GM19455 (cell line): ENCODE results near the gene ZKSCAN2.

Source experiments
- ATAC-seq: cut with Tn5 transposase; IDR thresholded peaks from one replicate; pipeline ENCODE4 v1.9.1; 2021; ENCODE audit not compliant: unreplicated experiment

Gene ZKSCAN2

DNA sequence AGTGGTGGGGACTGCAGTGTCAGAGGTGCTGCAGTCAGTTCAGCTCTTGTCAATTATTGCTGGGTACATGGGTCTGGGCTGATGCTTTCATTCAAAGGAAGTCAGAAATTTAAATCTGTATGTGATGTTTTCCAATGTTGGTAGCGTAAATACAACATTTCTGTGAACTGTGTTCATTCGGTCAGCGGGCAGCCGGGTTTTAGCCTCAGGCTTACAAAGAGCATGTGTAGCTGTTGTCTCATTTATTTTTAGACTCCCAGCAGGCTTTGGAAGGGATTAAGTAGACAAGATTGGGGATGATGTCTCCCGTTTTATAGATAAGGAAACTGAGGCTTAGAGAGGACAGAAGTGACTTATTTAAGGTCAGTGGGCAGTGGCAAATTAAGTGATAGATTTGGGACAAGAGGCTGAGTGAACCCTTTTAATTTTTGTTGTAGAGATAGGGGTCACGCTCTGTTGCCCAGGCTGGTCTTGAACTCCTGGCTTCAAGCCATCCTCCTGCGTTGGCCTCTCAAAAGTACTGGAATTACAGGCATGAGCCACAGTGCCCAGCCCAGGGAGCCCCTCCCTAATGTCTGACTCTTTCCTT lies 32.8 kb downstream of the ZKSCAN2 start:
- ATAC-seq = no peak

DNA sequence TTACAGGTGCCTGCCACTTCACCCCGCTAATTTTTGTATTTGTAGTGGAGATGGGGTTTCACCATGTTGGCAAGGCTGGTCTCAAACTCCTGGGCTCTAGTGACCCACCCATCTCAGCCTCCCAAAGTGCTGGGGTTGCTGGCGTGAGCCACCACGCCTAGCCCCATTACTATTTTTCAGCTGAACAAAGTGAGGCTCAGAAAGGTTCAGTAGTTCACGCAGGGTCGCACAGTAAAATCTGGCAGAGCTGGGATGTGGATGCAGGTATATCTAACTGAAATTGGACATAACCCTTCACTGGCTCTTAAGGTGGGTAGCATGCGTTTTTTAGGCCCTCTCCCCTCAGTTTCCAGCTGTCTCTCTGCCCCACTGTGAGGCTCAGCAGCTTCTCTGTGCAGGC lies 33.7 kb downstream of the ZKSCAN2 start:
- ATAC-seq = no peak

DNA sequence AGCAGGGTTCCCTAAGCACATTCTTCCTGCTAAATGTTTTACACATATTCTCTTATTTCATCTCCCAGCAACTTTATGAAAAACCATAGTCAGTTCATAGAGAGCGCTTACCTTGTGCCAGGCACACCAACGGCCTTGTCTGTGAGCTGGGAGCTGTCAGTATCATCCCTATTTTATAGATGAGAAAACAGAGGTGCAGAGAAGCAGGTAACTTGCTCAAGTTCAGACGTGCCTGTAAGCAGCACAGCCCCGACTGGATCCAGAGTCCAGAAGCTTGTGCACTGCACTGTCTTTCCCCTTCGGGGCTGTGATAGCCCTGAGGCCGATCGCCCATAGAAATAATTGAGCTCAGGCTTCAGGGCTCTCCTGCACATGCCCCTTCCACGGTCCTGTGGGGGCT lies 34.7 kb downstream of the ZKSCAN2 start:
- ATAC-seq = no peak

DNA sequence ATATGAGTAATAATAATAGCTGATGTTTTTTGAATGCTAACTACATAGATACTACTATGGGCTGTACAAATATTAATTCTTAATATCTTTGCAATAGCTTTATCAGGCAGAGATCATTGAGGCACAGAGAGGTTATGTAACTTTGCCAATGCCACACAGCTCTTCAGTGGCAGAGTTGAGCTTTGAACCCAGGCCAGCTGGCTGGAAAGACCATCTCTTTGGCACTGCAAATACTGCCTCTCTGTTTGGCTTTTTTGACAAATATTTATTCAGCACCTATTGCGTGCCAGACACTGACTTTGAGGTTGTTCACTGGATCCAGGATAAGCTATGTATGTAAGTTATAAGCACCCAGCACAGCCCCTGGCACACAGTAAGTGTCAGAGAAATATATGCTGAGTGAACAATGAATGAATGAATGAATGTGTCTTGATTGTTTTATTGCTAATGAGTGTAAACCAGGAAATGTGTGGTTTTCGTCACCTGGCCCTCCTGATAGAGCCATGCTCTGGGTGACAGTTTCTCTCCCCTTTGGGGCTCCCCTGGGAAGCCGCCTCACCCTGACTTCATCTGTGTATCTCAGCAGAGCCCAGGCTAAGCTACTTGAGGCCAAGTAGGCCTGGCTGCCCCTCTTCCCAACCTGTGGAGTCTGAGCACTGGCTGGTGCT lies 38.4 kb downstream of the ZKSCAN2 start:
- no peak for ATAC-seq

DNA sequence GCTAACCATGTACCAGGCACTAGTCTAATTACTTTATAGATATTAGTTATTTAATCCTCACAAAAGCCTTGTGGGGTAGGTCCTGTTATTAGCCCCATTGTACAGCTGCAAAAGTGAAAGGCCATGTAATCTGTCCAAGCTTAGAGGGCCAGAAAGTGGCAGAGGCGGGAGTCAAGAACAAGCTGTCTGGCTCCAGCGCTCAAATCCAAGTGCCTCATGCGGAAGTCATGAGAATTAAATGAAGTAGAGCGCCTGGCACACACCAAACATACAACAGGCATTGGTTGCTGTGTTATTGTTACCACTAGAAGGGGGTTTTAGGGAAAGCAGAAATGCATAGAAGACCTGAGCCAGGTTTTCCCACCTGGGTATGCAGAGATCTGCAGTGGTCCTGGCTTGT lies 39.7 kb downstream of the ZKSCAN2 start:
- no peak for ATAC-seq

DNA sequence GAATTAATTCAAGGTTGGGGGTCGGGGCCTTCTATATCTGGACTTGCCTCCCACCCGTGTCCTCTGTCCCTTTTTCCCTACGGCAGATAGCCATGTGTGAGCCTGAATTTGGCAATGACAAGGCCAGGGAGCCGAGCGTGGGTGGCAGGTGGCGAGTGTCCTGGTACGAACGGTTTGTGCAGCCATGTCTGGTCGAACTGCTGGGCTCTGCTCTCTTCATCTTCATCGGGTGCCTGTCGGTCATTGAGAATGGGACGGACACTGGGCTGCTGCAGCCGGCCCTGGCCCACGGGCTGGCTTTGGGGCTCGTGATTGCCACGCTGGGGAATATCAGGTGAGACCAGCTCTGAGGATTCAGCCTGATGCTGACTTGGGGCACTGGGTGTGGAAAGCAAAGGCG lies 40.5 kb downstream of the ZKSCAN2 start:
- no peak for ATAC-seq

DNA sequence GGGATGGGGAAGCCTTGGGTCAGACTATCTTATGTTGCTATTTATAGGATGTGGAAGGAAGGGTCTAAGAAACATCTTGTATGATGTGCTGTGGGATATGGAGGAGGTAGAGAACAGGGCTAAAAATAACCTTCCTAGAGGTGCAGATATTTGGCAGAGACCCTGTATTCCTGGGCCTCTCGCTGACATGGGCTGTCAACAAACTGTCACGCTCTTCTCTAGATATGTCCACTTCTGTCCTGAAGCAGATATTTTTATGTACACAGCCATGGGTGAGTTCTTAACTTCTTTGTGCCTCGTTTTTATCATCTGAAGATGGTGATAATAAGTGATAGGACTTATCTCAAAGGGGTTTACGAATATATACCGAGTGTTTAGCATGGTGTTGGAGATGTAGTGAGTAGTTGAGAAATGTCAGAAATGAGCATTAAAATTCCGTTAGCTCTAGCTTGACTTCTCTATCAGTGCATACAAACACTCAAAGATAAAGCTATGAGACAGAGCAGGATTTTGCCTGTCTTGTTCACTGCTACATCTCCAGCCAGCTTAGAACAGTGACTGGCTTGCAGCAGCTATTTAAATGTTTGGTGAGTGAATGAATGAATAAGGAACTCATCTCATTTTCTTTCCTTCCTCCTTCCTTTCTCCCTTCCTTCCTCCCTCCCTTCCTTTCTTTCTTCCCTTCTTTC lies 43.8 kb downstream of the ZKSCAN2 start:
- ATAC-seq = no peak

DNA sequence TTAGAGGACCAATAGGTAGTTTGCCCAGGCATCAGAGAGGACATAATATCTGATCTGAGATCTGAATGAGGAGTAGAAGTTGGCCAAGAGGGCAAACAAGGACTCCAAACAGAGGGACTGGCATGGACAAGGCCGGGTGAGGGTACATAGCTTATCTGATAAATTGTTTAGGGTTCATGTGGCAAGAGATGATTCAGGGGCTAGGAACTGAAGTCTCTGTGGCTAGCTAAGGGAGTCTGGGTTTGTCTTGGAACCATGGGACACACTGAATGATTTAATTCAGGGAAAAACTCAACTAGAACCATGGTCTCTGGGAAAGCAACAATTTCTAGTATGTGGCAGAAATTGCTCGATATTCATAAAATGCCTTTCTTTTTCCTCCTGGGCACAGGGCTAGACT lies 45.0 kb downstream of the ZKSCAN2 start:
- no peak for ATAC-seq

DNA sequence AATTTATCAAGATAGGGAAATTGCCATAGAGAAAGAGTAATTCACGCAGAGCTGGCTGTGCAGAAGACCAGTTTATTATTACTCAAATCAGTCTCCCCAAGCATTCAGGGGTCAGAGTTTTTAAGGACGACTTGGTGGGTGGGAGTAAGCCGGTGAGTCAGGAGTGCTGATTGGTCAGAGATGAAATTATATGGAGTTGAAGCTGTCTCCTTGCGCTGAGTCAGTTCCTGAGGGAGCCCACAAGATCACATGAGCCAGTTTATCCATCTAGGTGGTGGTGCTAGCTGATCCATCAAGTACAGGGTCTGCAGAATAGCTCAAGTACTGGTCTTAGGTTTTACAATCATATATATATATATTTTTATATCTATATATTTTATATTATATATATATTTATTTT lies 46.9 kb downstream of the ZKSCAN2 start:
- no peak for ATAC-seq

DNA sequence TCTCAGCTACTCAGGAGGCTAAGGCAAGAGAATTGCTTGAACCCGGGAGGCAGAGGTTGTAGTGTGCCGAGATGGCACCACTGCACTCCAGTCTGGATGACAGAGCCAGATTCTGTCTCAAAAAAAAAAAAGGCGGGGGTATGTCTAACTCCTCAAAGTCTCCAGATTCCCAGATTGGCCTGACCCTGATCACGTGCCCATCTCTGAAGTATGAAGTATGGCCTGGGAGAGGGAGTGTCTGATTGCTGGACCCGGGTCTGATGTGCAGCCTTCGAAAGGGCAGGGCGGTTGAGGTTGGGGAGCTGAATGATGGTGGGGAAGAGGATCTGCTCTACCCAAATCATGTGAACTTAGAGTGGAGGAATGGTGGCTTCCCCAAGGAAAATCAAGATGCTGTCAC lies 58.2 kb downstream of the ZKSCAN2 start:
- ATAC-seq = no peak

DNA sequence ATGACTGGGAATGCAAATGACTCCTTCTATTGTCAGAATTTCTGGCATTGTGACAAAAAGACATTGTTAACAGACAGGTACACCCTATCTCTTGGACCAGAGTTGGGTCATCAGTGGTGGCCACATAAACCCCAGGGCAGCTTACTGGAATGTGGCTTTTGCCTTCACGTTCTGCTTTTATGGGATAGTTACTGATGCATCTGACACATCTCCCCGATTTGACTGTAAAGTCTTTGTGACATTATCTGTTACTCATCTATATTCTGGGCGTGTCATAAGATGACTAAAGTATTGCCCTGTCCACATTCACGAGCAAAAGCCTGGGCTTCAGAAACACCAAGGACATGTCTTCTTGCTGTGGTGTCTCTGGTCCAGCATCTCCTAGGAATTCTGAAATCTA lies 59.6 kb downstream of the ZKSCAN2 start:
- ATAC-seq = no peak

DNA sequence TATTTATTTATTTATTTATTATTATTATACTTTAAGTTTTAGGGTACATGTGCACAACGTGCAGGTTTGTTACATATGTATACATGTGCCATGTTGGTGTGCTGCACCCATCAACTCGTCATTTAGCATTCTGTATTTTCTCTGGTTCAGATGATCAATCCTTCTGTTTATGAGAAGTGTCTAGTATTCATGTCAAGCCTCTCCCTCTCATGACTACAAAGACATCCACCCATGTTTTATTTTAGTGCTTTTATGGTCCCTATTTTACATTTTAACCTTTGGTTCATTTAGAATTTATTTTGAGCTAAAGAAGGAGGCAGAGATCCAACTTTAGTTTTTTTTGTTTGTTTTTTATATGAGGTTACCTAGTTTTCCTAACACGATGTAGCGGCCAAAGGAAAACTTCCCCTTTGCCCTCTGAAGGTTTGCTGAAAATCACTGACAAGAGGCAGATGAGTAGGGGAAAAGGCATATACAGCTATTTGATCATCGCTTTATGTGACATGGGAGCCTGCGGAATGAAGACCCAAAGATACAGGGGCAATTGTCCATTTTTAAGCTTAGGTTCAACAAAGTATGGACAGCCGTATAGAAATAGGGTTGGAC lies 63.3 kb downstream of the ZKSCAN2 start:
- no peak for ATAC-seq

DNA sequence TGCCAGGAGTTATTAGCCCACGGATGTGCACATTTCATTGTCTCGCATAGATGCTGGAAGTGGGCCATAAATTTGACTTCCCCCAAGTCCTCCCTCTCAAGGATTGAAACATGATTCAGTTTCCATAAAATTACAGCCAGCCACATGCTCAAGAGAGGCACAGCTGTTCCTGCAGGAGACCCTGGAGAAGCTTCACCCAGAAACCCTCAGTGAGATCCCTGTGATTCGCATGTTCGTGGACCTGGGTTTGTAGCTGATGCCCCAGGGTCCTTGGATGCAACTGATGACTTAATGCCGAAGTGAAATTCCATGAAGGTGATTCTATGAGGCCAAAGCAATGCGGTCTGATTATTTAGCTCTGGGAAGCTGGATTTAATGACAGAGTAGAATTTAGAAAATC lies 65.5 kb downstream of the ZKSCAN2 start:
- ATAC-seq = no peak

DNA sequence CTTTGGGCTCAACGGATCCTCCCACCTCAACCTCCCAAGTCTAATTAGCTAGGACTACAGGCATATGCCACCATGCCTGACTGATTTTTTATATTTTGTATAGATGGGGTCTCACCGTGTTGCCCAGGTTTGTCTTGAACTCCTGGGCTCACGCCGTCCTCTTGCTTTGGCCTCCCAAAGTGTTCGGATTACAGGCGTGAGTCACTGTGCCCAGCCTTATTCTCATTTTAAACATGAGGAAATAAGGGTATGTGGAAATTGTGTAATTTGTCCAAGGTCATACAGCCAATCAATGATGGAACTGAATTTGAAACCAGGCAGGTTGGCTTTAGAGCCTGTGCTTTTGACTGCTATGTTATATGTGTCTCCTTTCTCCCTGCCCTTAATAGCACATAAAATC lies 68.3 kb downstream of the ZKSCAN2 start:
- ATAC-seq = no peak

DNA sequence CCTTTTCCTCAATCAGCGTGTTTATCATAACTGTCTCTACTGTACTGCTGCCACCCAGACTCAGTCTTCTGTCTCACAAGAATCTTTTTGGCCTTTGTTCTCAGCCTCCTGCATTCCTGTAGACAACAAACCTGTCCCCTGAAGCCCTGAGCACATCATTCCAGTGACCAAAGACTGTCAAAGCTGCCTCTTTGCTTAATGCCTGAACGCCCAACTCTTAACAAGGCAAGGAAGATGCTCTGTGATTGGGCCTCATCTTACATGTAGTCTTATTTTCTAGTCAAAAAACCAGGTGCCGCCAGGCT lies 70.2 kb downstream of the ZKSCAN2 start:
- no peak for ATAC-seq
